ENCODE data around the gene CD37.

The CD37 gene

DNA sequence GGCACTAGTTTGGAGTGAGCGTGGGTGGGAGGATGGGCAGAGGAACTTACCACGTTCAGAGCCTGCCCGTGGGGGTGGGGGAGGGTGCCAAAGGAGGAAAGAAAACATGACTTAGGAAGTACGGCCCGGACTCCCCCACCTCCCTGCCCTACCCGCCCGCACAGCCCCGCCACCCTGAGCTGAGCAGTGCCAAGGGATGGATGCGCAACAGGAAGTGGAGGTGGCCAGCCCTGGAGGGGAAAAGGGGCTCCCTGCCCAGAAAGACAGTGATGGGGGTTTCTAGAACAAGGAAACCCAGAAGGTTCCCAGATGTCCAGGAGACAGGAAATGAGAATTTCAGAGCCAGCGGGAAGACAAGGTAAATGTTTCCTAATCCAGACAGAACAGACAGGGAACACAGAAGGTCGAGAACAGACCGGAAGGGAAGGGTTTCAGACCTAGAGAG lies 20.7 kb downstream of the CD37 start:
- TF ChIP-seq, protein P1, sequence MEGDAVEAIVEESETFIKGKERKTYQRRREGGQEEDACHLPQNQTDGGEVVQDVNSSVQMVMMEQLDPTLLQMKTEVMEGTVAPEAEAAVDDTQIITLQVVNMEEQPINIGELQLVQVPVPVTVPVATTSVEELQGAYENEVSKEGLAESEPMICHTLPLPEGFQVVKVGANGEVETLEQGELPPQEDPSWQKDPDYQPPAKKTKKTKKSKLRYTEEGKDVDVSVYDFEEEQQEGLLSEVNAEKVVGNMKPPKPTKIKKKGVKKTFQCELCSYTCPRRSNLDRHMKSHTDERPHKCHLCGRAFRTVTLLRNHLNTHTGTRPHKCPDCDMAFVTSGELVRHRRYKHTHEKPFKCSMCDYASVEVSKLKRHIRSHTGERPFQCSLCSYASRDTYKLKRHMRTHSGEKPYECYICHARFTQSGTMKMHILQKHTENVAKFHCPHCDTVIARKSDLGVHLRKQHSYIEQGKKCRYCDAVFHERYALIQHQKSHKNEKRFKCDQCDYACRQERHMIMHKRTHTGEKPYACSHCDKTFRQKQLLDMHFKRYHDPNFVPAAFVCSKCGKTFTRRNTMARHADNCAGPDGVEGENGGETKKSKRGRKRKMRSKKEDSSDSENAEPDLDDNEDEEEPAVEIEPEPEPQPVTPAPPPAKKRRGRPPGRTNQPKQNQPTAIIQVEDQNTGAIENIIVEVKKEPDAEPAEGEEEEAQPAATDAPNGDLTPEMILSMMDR (IDR thresholded peaks at IDR 0.05) = no peak

DNA sequence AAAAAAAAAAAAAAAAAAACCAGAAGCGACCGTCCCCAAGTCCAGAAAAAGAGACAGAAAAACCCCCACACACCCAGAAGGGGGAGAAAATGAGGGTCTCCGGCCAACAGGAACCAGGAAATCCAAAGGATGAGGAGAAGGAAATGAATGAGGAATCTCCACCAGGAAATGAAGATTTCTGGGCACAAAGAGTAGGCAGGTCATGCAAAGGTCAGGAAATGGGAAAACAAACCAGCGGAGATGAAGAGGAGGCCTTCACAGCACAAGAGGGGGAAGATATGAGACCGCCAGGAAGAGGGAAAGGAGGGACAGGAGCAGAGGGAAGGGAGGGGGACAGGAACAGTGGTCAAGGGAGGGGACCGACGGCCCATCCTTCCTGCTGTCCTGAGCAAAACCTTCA lies 21.2 kb downstream of the CD37 start:
- TF ChIP-seq, protein P1 (IDR thresholded peaks at IDR 0.05) = no peak

DNA sequence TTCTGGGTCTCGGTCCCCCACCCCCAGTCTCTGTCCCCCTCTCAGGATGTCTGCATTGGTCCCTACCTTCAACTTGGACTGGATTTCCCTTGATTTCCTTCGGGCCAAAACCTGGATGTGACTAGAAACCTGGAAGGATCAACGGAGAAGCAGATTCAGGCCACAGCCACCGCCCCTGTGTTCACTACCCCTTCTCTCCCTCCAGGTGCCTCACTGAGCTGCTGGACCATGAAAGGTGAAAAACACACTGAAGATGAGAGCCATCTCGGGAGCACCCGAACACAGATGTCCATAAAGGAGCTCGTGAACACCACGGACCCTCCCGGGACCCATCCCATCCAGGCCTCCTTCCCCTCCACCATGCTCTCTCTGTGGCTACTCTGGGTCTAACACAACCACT lies 22.0 kb downstream of the CD37 start:
- TF ChIP-seq, protein P1 (IDR thresholded peaks at IDR 0.05) = no peak

DNA sequence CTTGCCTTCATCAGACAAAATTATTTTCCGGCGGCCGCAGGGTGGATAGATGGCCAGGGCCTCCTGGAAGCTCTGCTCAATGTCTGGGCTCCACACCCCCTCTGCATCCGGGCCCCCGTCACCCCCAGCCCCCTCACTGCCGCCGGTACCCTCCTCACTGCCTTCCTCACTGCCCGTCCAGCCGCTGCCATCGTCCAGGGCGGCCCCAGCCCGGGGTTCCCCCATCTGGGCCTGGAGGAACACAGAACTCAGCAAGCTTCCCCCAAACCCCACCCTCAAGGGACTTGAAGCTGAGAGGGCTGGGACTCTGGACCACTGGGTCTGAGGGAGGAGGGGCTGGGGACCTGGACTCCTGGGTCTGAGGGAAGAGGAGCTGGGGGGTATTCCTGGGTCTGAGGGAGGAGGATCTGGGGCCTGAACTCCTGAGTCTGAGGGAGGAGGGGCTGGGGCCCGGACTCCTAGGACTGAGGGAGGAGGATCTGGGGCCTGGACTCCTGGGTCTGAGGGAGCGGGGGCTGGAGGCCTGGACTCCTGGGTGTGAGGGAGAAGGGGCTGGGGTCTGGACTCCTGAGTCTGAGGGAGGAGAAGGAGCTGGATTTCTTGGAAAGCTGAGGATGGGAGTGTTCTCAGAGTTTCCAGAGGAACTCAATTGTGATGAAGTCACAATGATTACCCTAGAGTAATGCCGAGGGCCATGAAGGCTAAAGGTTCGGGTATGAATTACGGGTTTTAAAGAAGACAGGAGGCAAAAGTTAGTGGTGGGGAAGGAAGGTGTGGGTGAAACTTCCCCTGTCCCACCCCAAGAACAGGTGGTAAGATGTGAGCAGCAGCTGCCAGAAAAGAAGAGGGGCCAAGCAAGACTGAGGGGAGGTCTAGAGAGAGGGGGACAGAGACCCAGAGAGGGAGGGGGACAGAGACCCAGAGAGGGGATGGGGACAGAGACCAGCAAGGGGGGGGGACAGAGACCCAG lies 24.9 kb downstream of the CD37 start:
- TF ChIP-seq, protein P1 (IDR thresholded peaks at IDR 0.05) = no peak

DNA sequence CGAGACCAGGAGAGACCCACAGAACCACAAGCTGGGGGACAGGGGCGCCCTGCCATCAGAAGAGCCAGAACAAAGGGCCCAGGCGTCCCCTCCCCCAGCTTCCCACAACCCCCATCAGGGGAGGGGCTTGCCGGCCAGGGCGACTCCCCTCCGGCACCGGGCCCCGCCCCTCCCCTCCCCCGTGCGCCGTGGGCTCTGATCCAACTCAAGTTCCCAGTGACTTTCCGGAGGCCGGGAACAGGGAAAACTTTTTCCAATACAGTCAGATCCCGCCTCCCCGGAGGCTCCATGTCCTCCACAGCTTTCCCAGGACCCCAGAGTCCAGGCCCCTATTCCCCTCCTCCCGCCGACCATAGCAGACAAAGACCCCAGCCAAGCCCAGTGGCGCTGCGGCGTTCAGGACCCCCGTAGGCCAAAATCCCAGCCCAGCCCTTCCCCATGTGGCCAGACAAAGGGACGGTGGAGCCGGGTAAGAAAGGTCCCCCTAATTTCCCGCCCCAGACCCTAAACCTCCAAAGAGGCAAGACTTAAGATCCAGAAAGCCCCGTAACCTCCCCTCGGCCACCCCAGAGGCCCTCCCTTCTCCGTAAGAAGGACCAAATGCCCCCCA lies 26.3 kb downstream of the CD37 start:
- TF ChIP-seq, protein P1 (IDR thresholded peaks at IDR 0.05) = no peak

DNA sequence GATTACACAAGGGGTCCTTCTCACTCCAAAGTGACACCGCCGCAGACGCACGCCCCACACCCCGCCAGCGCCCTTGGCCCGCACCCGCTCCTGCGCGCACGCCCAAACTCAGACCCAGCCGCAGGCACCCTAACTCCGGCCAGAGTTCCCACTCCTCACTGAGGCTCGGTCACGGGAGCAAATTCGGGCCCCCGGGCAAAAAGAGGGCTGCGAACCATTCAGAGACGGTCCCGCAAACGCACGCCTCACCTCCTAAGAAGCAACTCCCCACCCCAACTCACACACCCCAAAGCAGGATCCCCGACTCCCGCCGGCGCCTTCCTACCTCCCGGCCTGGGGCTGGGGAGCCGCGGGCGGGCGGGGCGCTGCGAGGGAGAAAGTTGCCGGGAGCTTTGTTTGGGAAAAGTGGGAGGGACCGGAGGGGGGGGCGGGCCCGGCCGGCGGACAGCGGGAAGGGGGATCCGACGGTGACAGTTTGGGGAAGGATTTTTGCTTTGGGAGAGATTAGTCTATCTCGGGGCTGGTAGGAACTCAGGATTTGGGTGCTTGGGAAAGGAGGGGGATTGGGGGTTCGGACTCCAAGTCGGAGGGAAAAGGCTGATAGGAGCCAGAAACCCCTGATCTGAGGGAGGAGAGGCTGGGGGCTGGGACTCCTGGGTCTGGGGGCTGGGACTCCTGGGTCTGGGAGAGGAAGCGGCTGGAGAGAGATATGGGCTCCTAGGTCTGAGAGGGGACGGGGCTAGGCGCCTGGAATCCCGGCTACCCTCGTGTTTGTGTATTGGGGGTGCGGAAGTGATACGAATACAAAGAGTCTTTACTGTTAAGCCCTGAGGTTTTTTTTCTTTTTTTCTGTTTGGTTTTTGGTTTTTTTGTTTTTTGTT lies 27.1 kb downstream of the CD37 start, which contains the start of gene TEAD2:
TSS of gene TEAD2 (minus strand) at position 369 of the 881 bp plus-strand sequence. CDS start 2,341 bp downstream, outside the sequence.
- TF ChIP-seq, protein P1 (IDR thresholded peaks at IDR 0.05) = no peak

DNA sequence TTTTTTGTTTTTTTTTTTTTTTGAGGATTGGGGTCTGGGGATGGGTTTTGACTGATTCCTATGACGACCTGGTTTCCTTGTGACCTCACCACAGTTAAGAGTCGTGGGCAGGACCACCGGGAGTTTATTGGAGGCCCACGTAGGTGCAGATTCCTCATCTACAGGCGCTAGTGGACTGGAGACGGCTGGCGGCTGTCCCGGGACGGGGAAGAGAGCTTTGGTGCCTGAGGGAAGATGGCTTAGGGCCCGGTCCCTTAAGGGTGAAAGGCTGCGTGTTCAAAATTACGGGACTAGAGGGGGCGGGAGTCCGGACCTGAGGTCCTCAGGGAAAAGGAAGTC lies 27.7 kb downstream of the CD37 start:
- TF ChIP-seq, protein P1 (IDR thresholded peaks at IDR 0.05) = no peak
